ENCODE results near the gene ANAPC16. TPM values are rescaled to one million over a fixed set of nuclear protein-coding genes. Genes with fewer than 3 reads are reported as not detected.

ANAPC16 gene
- total RNA-seq, 1 donor from 2014 or later = 113 TPM

- DNase-seq = peak; percentile 52
- H3K36me3 ChIP-seq = peaks cover 23% of the 10 kb centered on the region
Measured at GRCh38 chr10:72274213-72274729, 58.5 kb downstream of the ANAPC16 start.

GRCh38 chr10:72274730-72275350 is 59.0 kb downstream of the ANAPC16 start:
- H3K27ac ChIP-seq = peak overlapping the region; percentile 97
- peak; percentile 83 for DNase-seq
- peaks cover 35% of the 10 kb centered on the region for H3K4me1 ChIP-seq
- H3K9me3 ChIP-seq = no peaks in the 10 kb centered on the region
- intact Hi-C loops (cut with DNase I) = no loop called here
- peak; percentile 68 for TF ChIP-seq CTCF (IDR thresholded peaks at IDR 0.05)
- peaks cover 23% of the 10 kb centered on the region for H3K36me3 ChIP-seq
- peak; percentile 11 to 51 for ATAC-seq
- peak overlapping the region; percentile 86 for H3K4me3 ChIP-seq
- H3K27me3 ChIP-seq (ENCODE audit: low read depth) = no peaks in the 10 kb centered on the region

More at GRCh38 chr10:72274213-72274729, 58.5 kb downstream of the ANAPC16 start:
- no peak for TF ChIP-seq CTCF (IDR thresholded peaks at IDR 0.05)
- no peaks in the 10 kb centered on the region for H3K9me3 ChIP-seq
- H3K27me3 ChIP-seq (ENCODE audit: low read depth) = no peaks in the 10 kb centered on the region
- H3K4me3 ChIP-seq = peak overlapping the region; percentile 86
- H3K27ac ChIP-seq = peak overlapping the region; percentile 97
- intact Hi-C loops (cut with DNase I) = no loop called here
- peaks cover 35% of the 10 kb centered on the region for H3K4me1 ChIP-seq
- peak; percentile 1 to 8 for ATAC-seq

GRCh38 chr10:72275351-72276012 is 59.7 kb downstream of the ANAPC16 start:
- no peak for DNase-seq
- ATAC-seq = no peak
- TF ChIP-seq CTCF (IDR thresholded peaks at IDR 0.05) = no peak
- peaks cover 23% of the 10 kb centered on the region for H3K36me3 ChIP-seq
- no peaks in the 10 kb centered on the region for H3K27me3 ChIP-seq (ENCODE audit: low read depth)
- no peaks in the 10 kb centered on the region for H3K9me3 ChIP-seq
- H3K4me1 ChIP-seq = peaks cover 35% of the 10 kb centered on the region
- H3K4me3 ChIP-seq = peak overlapping the region; percentile 86
- peak overlapping the region; percentile 97 for H3K27ac ChIP-seq
- intact Hi-C loops (cut with DNase I) = no loop called here

- DNase-seq = peak; percentile 63
- Histone ChIP-seq H3K27ac (peak overlapping the region; percentile 97), H3K27me3 (ENCODE audit: low read depth) (no peaks in the 10 kb centered on the region), H3K36me3 (peaks cover 23% of the 10 kb centered on the region), H3K4me1 (peaks cover 35% of the 10 kb centered on the region), H3K9me3 (no peaks in the 10 kb centered on the region), H3K4me3 (peak overlapping the region; percentile 86)
- TF ChIP-seq CTCF (IDR thresholded peaks at IDR 0.05) = no peak
- intact Hi-C loops (cut with DNase I) = no loop called here
- no peak for ATAC-seq
Measured at GRCh38 chr10:72276013-72276387, 60.2 kb downstream of the ANAPC16 start.

GRCh38 chr10:72276421-72277339 is 60.9 kb downstream of the ANAPC16 start:
- peaks cover 34% of the 10 kb centered on the region for H3K4me1 ChIP-seq
- H3K9me3 ChIP-seq = no peaks in the 10 kb centered on the region
- TF ChIP-seq CTCF (IDR thresholded peaks at IDR 0.05) = no peak
- no peak for ATAC-seq
- intact Hi-C loops (cut with DNase I) = no loop called here
- peak overlapping the region; percentile 97 for H3K27ac ChIP-seq
- peak overlapping the region; percentile 86 for H3K4me3 ChIP-seq
- H3K36me3 ChIP-seq = peaks cover 23% of the 10 kb centered on the region
- no peaks in the 10 kb centered on the region for H3K27me3 ChIP-seq (ENCODE audit: low read depth)
- no peak for DNase-seq
